K562 (cell line): ENCODE results near the gene AGPAT2. TPM values are rescaled to one million over a fixed set of nuclear protein-coding genes. Genes with fewer than 3 reads are reported as not detected.

Experiments
- ATAC-seq: fragments of 200-7000 bp; cut with Tn5 transposase; 3 replicates; pipeline ENCODE4 v1.9.1; 2020; ENCODE audit warnings: moderate library complexity
- BruUV-seq: library from RNA; stranded (reverse); fragments of 400-500 nt; replicated peaks from 2 replicates; lab custom pipeline; 2021; lab: Mats Ljungman, UMichigan
- CTCF ChIA-PET: fragments of 300-600 bp; formaldehyde crosslinking; extraction: SDS; loops from one replicate; lab custom pipeline; 2021; ENCODE audit warnings: low intra/inter-chr PET ratio; lab: Yijun Ruan, JAX
- POLR2A ChIA-PET: fragments of 300-600, 350-650 bp; sonication (Branson Sonifier 250); formaldehyde crosslinking; extraction: SDS; loops from one replicate; lab custom pipeline; 2021; ENCODE audit warnings: antibody characterized with exemption, inconsistent platforms; lab: Yijun Ruan, JAX
- DNase-seq, 4 experiments: peaks; one replicate each; pipeline versions ENCODE4 v3.0.0 to v3.0.0-alpha.2; 2011 to 2018; ENCODE audit warnings: low spot score in 3 of 4, mixed read lengths in 3 of 4; ENCODE audit errors: extremely low read depth in 1 of 4
- FAIRE-seq: peaks from 2 replicates; lab custom pipeline; 2011; peaks lifted over from hg19 to GRCh38; lab: Jason Lieb, UNC
- H2AFZ ChIP-seq: 2 replicates; pipeline ENCODE4 v1.6.0; 2011; ENCODE audit warnings: low read depth, low read length, control low read depth, inconsistent platforms
- H3K27ac ChIP-seq: fragments of 200-600 bp; 3 replicates; pipeline ENCODE4 v1.8.0; 2011; ENCODE audit warnings: low read depth, mild to moderate bottlenecking, control low read depth, inconsistent platforms, low read length, moderate library complexity, mixed read lengths; ENCODE audit errors: extremely low read depth
- H3K27me3 ChIP-seq, 2 experiments: fragments of 300-600 bp in 1 of 2; 2 replicates in 1 of 2; 3 replicates in 1 of 2; pipeline versions ENCODE4 v1.6.0 to v1.8.0; 2011; ENCODE audit warnings: inconsistent platforms in 2 of 2, low read length in 2 of 2, mild to moderate bottlenecking in 1 of 2, mixed read lengths in 1 of 2, moderate library complexity in 1 of 2; ENCODE audit not compliant: control insufficient read depth in 2 of 2, insufficient read depth in 2 of 2
- H3K36me3 ChIP-seq: fragments of 300-600 bp; 3 replicates; pipeline ENCODE4 v1.8.0; 2011; ENCODE audit warnings: mild to moderate bottlenecking, low read length, inconsistent platforms; ENCODE audit not compliant: control insufficient read depth, insufficient read depth
- H3K4me1 ChIP-seq, 2 experiments: fragments of 200-600 bp in 1 of 2; replicated peaks in 1 of 2; 2 replicates in 1 of 2; 3 replicates in 1 of 2; pipeline versions ENCODE4 v1.5.1 to v1.8.0; 2011; ENCODE audit warnings: inconsistent platforms in 2 of 2, low read length in 2 of 2, mild to moderate bottlenecking in 1 of 2, mixed read lengths in 1 of 2, moderate library complexity in 1 of 2; ENCODE audit not compliant: control insufficient read depth in 2 of 2, insufficient read depth in 2 of 2
- H3K4me2 ChIP-seq: 2 replicates; pipeline ENCODE4 v1.6.1; 2011; ENCODE audit warnings: low read length, control low read depth, inconsistent platforms, mixed read lengths; ENCODE audit not compliant: insufficient read depth
- H3K4me3 ChIP-seq: fragments of 200-600 bp; sonication (generic), shearing (Covaris generic); 2 replicates; pipeline ENCODE4 v1.5.1; 2016; ENCODE audit warnings: control low read depth, inconsistent platforms
- H3K79me2 ChIP-seq: fragments of 200-600 bp; 3 replicates; pipeline ENCODE4 v1.8.0; 2011; ENCODE audit warnings: low read length, inconsistent platforms; ENCODE audit not compliant: control insufficient read depth, insufficient read depth
- H3K9ac ChIP-seq, 2 experiments: 2 replicates each; pipeline versions ENCODE4 v1.6.0 to v1.6.1; 2011; ENCODE audit warnings: low read depth in 2 of 2, low read length in 2 of 2, control low read depth in 1 of 2, inconsistent platforms in 1 of 2, mild to moderate bottlenecking in 1 of 2, mixed read lengths in 1 of 2; ENCODE audit not compliant: insufficient read depth in 1 of 2
- H3K9me1 ChIP-seq: one replicate; pipeline ENCODE4 v1.6.0; 2011; ENCODE audit warnings: inconsistent platforms, mild to moderate bottlenecking, low read length, moderate library complexity; ENCODE audit not compliant: control insufficient read depth, insufficient read depth
- H3K9me3 ChIP-seq: replicated peaks from 2 replicates; pipeline ENCODE4 v1.5.1; 2011; ENCODE audit warnings: low read depth, low read length, inconsistent platforms; ENCODE audit not compliant: control insufficient read depth, insufficient read depth
- H4K20me1 ChIP-seq: replicated peaks from 2 replicates; pipeline ENCODE4 v1.6.1; 2011; ENCODE audit warnings: low read length, inconsistent platforms, mixed read lengths; ENCODE audit not compliant: control insufficient read depth, insufficient read depth
- CREB1 ChIP-seq, 2 experiments: sonication (generic) in 1 of 2; formaldehyde crosslinking in 1 of 2; IDR thresholded peaks; 2 replicates each; pipeline versions ENCODE4 v1.6.1 to v1.8.0; 2012 to 2022; ENCODE audit warnings: inconsistent platforms in 1 of 2, mild to moderate bottlenecking in 1 of 2, missing genetic modification reagents in 1 of 2, moderate library complexity in 1 of 2
- CREBBP ChIP-seq: IDR thresholded peaks from one replicate; pipeline ENCODE4 v1.6.1; 2012; ENCODE audit warnings: low read depth, mild to moderate bottlenecking, control low read depth, inconsistent platforms, low read length
- ETS1 ChIP-seq: conservative IDR thresholded peaks from 2 replicates; pipeline ENCODE4 v1.6.1; 2011; ENCODE audit warnings: low read depth, mild to moderate bottlenecking, low read length; ENCODE audit not compliant: control insufficient read depth
- FOS ChIP-seq: IDR thresholded peaks from 3 replicates; pipeline ENCODE4 v1.6.1; 2011; ENCODE audit not compliant: insufficient read length; ENCODE audit errors: extremely low read depth
- LEF1 ChIP-seq: fragments of 450-650 bp; IDR thresholded peaks from 2 replicates; pipeline ENCODE4 v1.6.1; 2016; ENCODE audit warnings: mild to moderate bottlenecking
- MBD2 ChIP-seq: sonication (generic); IDR thresholded peaks from 2 replicates; pipeline ENCODE4 v1.6.1; 2016; ENCODE audit warnings: low read depth, borderline replicate concordance
- NBN ChIP-seq: fragments of 450-650 bp; IDR thresholded peaks from 2 replicates; pipeline ENCODE4 v1.6.1; 2016; ENCODE audit warnings: low read depth, mild to moderate bottlenecking
- POLR2A ChIP-seq: fragments of 450-650 bp; conservative IDR thresholded peaks from 2 replicates; pipeline ENCODE4 v1.6.1; 2016
- POLR2G ChIP-seq: fragments of 200-400 bp; formaldehyde crosslinking; IDR thresholded peaks from 2 replicates; pipeline ENCODE4 v1.6.1; 2017; ENCODE audit warnings: low read depth, mild to moderate bottlenecking, antibody characterized with exemption, low read length, moderate library complexity
- RBM34 ChIP-seq: fragments of 200-400 bp; formaldehyde crosslinking; IDR thresholded peaks from 2 replicates; pipeline ENCODE4 v1.6.1; 2018; ENCODE audit warnings: low read length, borderline replicate concordance; ENCODE audit not compliant: insufficient read depth
- RBM39 ChIP-seq: fragments of 200-400 bp; formaldehyde crosslinking; optimal IDR thresholded peaks from 2 replicates; pipeline ENCODE3; 2018; ENCODE audit warnings: low read depth, low read length
- SIRT6 ChIP-seq: IDR thresholded peaks from one replicate; pipeline ENCODE4 v1.6.1; 2012; ENCODE audit warnings: low read depth, mild to moderate bottlenecking, control low read depth, inconsistent platforms, low read length, moderate library complexity
- SNRNP70 ChIP-seq: fragments of 200-400 bp; formaldehyde crosslinking; optimal IDR thresholded peaks from 2 replicates; pipeline ENCODE3; 2017; ENCODE audit warnings: low read depth, low read length
- ZFP36 ChIP-seq: fragments of 150-350 bp; IDR thresholded peaks from 2 replicates; pipeline ENCODE4 v1.6.1; 2018; ENCODE audit warnings: low read length, low read depth; ENCODE audit not compliant: partially characterized antibody
- ZNF12 ChIP-seq: sonication (generic); formaldehyde crosslinking; IDR thresholded peaks from 2 replicates; pipeline ENCODE4 v1.4.0; 2020; ENCODE audit warnings: mild to moderate bottlenecking, missing genetic modification reagents
- ZNF133 ChIP-seq: fragments of 250-450 bp; sonication (Bioruptor Pico); IDR thresholded peaks from 2 replicates; pipeline ENCODE4 v1.4.0; 2020; ENCODE audit warnings: mild to moderate bottlenecking
- ZNF134 ChIP-seq: fragments of 250-450 bp; sonication (Bioruptor Pico); conservative IDR thresholded peaks from 2 replicates; pipeline ENCODE4 v1.4.0; 2020
- ZNF24 ChIP-seq: fragments of 450-650 bp; IDR thresholded peaks from 2 replicates; pipeline ENCODE4 v1.6.1; 2016
- ZNF780A ChIP-seq: fragments of 250-450 bp; sonication (Bioruptor Pico); IDR thresholded peaks from 2 replicates; pipeline ENCODE4 v1.5.0; 2021; ENCODE audit warnings: mild to moderate bottlenecking
- WGBS: fragments of 100-300 bp; shearing (Covaris generic); methylation state at CpG from one replicate; pipeline ENCODE4 v1.1.6; 2016; ENCODE audit warnings: low coverage, mixed read lengths; ENCODE audit not compliant: insufficient coverage; ENCODE audit errors: missing lambda C conversion rate; 5-methylcytosine and 5-hydroxymethylcytosine counted together
- in situ Hi-C: fragments of 300-500 bp; cut with MboI; formaldehyde crosslinking; loops from 4 replicates; pipeline ENCODE4 v1.15.0; 2018; ENCODE audit warnings: inconsistent platforms, mixed read lengths
- intact Hi-C: fragments of 100-400 bp; cut with micrococcal nuclease; formaldehyde crosslinking; loops from 2 replicates; pipeline ENCODE4 v1.14.2; 2022
- polyA plus RNA-seq, 8 experiments: library from polyadenylated mRNA; depleted of rRNA in 4 of 8; stranded (reverse) in 5 of 8; unstranded in 3 of 8; fragments of >200 nt; fragmentation: Nextera tagmentation in 2 of 8; fragmentation: Illumina TruSeq in 1 of 8; extraction: Ambion mirVana in 2 of 8; extraction: Trizol in 1 of 8; gene quantifications; 2 replicates each; pipeline versions ENCODE4 v1.2.1 to v1.2.3, GENCODE V29; 2011 to 2014; ENCODE audit warnings: inconsistent platforms in 1 of 8, missing spikeins in 1 of 8
- total RNA-seq, 7 experiments: library from RNA; depleted of rRNA in 6 of 7; stranded (reverse); fragments of >200 nt in 6 of 7; fragmentation: Illumina TruSeq in 2 of 7; extraction: Trizol in 2 of 7; gene quantifications; 2 replicates each; pipeline versions ENCODE4 v1.2.1 to v1.2.3, GENCODE V29; 2011 to 2021; ENCODE audit warnings: low replicate concordance in 1 of 7
- TF ChIP-seq, protein P1 (sequence below): sonication (generic); formaldehyde crosslinking; IDR thresholded peaks from 2 replicates; pipeline ENCODE4 v1.8.0; 2022; ENCODE audit warnings: mild to moderate bottlenecking, missing genetic modification reagents
- TF ChIP-seq, protein P2 (sequence below): sonication (generic); formaldehyde crosslinking; IDR thresholded peaks from 2 replicates; pipeline ENCODE4 v1.9.0; 2022; ENCODE audit warnings: mild to moderate bottlenecking, missing genetic modification reagents
- TF ChIP-seq, protein P3 (sequence below): fragments of 250-450 bp; sonication (Bioruptor Pico); IDR thresholded peaks from 2 replicates; pipeline ENCODE4 v1.4.0; 2020; ENCODE audit warnings: mild to moderate bottlenecking

AGPAT2 gene
- total and polyA plus RNA-seq, 9 of the 15 experiments (the other 6 are each of a cell fraction or from before 2014, with no cell fraction given), result 0.13 to 54.5 (median 23.9) TPM

DNA sequence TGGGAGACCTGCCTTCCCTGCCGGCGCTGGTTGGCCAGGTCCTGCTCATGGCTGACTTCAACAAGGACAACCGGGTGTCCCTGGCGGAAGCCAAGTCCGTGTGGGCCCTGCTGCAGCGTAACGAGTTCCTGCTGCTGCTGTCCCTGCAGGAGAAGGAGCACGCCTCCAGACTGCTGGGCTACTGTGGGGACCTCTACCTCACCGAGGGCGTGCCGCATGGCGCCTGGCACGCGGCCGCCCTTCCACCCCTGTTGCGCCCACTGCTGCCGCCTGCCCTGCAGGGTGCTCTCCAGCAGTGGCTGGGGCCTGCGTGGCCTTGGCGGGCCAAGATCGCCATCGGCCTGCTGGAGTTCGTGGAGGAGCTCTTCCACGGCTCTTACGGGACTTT lies 35.7 kb upstream of the AGPAT2 start:
- 77% methylated on average over 24 of the region's 24 CpGs for WGBS
- Histone ChIP-seq H3K36me3 (peaks cover 66% of the 10 kb centered on the region), H3K9ac (peak overlapping the region in 1 of 2 experiments; percentile 82; a peak in 2 of 4 replicates), H2AFZ (no peak overlapping the region), H3K4me3 (no peak overlapping the region), H3K9me3 (no peaks in the 10 kb centered on the region), H3K9me1 (no peaks in the 10 kb centered on the region), H3K27me3 (no peaks in the 10 kb centered on the region), H3K4me2 (no peak overlapping the region), H3K79me2 (peaks cover 45% of the 10 kb centered on the region), H4K20me1 (peaks cover 53% of the 10 kb centered on the region), H3K27ac (no peak overlapping the region), H3K4me1 (peaks cover 15 to 85% of the 10 kb centered on the region in 2 experiments; a peak in 4 of 5 replicates)
- POLR2A ChIA-PET, result interaction anchor here (0.6 to 1.7 kb wide), 8 partner anchors 8 to 76 kb away, joined by 3 to 9 read pairs (median 4); partner anchors contain the start of gene DIPK1B
- DNase-seq (no peak), FAIRE-seq (no peak), ATAC-seq (no peak; the same call in 2 of the 3 replicates)
- CTCF ChIA-PET, result no interaction called here
- in situ Hi-C loops (no loop called here), intact Hi-C loops (no loop called here)
- BruUV-seq, result no TSS peak
- TF ChIP-seq FOS (no peak), NBN (no peak), ZNF134 (CRISPR knock-in tag) (no peak), MBD2 (0 out of 2 replicates have a peak, but pooled peaks have one; percentile 33), ZNF133 (CRISPR knock-in tag) (no peak), POLR2G (peak; percentile 65; the same call in 1 of the 2 replicates), SIRT6 (peak; percentile 40), ZNF24 (no peak), LEF1 (no peak), ETS1 (peak; percentile 41; the same call in 1 of the 2 replicates), ZNF12 (CRISPR knock-in tag) (no peak), SNRNP70 (peak; percentile 37), RBM34 (no peak), CREB1 (IDR thresholded peaks at IDR 0.05) (peak; percentile 36; the same call in 1 of the 2 replicates), CREB1 (CRISPR knock-in tag; IDR thresholded peaks at IDR 0.05) (no peak), CREBBP (no peak), POLR2A (0 out of 2 replicates have a peak, but pooled peaks have one; percentile 42), ZFP36 (no peak), ZNF780A (no peak), RBM39 (peak; percentile 54)
- TF ChIP-seq, protein P1, sequence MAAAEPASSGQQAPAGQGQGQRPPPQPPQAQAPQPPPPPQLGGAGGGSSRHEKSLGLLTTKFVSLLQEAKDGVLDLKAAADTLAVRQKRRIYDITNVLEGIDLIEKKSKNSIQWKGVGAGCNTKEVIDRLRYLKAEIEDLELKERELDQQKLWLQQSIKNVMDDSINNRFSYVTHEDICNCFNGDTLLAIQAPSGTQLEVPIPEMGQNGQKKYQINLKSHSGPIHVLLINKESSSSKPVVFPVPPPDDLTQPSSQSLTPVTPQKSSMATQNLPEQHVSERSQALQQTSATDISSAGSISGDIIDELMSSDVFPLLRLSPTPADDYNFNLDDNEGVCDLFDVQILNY, result no peak
- TF ChIP-seq, protein P2, sequence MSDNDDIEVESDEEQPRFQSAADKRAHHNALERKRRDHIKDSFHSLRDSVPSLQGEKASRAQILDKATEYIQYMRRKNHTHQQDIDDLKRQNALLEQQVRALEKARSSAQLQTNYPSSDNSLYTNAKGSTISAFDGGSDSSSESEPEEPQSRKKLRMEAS (CRISPR knock-in tag), result no peak
- TF ChIP-seq, protein P3, sequence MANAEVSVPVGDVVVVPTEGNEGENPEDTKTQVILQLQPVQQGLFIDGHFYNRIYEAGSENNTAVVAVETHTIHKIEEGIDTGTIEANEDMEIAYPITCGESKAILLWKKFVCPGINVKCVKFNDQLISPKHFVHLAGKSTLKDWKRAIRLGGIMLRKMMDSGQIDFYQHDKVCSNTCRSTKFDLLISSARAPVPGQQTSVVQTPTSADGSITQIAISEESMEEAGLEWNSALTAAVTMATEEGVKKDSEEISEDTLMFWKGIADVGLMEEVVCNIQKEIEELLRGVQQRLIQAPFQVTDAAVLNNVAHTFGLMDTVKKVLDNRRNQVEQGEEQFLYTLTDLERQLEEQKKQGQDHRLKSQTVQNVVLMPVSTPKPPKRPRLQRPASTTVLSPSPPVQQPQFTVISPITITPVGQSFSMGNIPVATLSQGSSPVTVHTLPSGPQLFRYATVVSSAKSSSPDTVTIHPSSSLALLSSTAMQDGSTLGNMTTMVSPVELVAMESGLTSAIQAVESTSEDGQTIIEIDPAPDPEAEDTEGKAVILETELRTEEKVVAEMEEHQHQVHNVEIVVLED (CRISPR knock-in tag), result no peak
